ENCODE measurements around the gene STK17B.

GRCh38 chr2:196108604-196109003 is 62.8 kb downstream of the STK17B start:
- TF ChIP-seq POLR2A (IDR thresholded peaks at IDR 0.05): no peak
- no peak for TF ChIP-seq CTCF (IDR thresholded peaks at IDR 0.05)

All from uterus (tissue), 2 donors.